RWPE1 (cell line): ENCODE data around the gene CLDND2.

Experiments used
- CTCF ChIA-PET: fragments of 350-600 bp; sonication (Branson Sonifier 250); formaldehyde crosslinking; extraction: SDS; loops from one replicate; lab custom pipeline; 2021; lab: Yijun Ruan, JAX
- POLR2A ChIA-PET: fragments of 400-600 bp; formaldehyde crosslinking; extraction: SDS; loops from one replicate; lab custom pipeline; 2020; ENCODE audit warnings: antibody characterized with exemption; ENCODE audit not compliant: low non-redundant PET; lab: Yijun Ruan, JAX
- DNase-seq: peaks from one replicate; pipeline ENCODE4 v3.0.0; 2012; ENCODE audit warnings: low spot score
- H3K27ac ChIP-seq: fragments of 450-650 bp; 2 replicates; pipeline ENCODE4 v1.5.1; 2017
- CTCF ChIP-seq: fragments of 450-650 bp; conservative IDR thresholded peaks from 2 replicates; pipeline ENCODE4 v1.5.1; 2017; ENCODE audit warnings: low read depth, mild to moderate bottlenecking

Gene CLDND2

GRCh38 chr19:51339687-51340656 is 28.8 kb downstream of the CLDND2 start:
- ChIA-PET CTCF (interaction anchor here (0.7 to 1.0 kb wide), 4 partner anchors 23 to 454 kb away, joined by 3 to 4 read pairs (median 3); no protein-coding TSS in a partner anchor), POLR2A (interaction anchor here (0.6 to 1.0 kb wide), 5 partner anchors 12 to 39 kb away, joined by 3 to 5 read pairs (median 4); no protein-coding TSS in a partner anchor)
- peak; percentile 98 for DNase-seq
- peak; percentile 53 for TF ChIP-seq CTCF
- H3K27ac ChIP-seq, result peak overlapping the region; percentile 88

GRCh38 chr19:51339313-51339686 is 29.5 kb downstream of the CLDND2 start:
- TF ChIP-seq CTCF, result no peak
- ChIA-PET POLR2A (interaction anchor here (0.6 to 1.0 kb wide), 5 partner anchors 11 to 39 kb away, joined by 3 to 5 read pairs (median 4); no protein-coding TSS in a partner anchor), CTCF (interaction anchor here (0.7 to 1.0 kb wide), 3 partner anchors 82 to 454 kb away, joined by 3 read pairs; no protein-coding TSS in a partner anchor)
- DNase-seq, result peak; percentile 28
- H3K27ac ChIP-seq, result peak overlapping the region; percentile 88

GRCh38 chr19:51338563-51339312 is 30.1 kb downstream of the CLDND2 start:
- ChIA-PET CTCF (interaction anchor here (0.6 to 1.0 kb wide), 5 partner anchors 36 to 455 kb away, joined by 3 read pairs; no protein-coding TSS in a partner anchor), POLR2A (no interaction called here)
- H3K27ac ChIP-seq, result peak overlapping the region; percentile 88
- peak; percentile 85 for DNase-seq
- peak; percentile 93 for TF ChIP-seq CTCF

- CTCF ChIA-PET, result interaction anchor here (0.6 to 0.7 kb wide), 2 partner anchors 35 to 61 kb away, joined by 3 read pairs; no protein-coding TSS in a partner anchor
These were observed 30.8 kb downstream of the CLDND2 start for GRCh38 chr19:51337861-51338562.

GRCh38 chr19:51337141-51337860 is 31.5 kb downstream of the CLDND2 start:
- DNase-seq, result no peak
- CTCF ChIA-PET, result no interaction called here
- H3K27ac ChIP-seq, result no peak overlapping the region
- no peak for TF ChIP-seq CTCF
- POLR2A ChIA-PET, result no interaction called here

More at GRCh38 chr19:51337861-51338562, 30.8 kb downstream of the CLDND2 start:
- POLR2A ChIA-PET, result no interaction called here
- TF ChIP-seq CTCF, result no peak
- DNase-seq, result no peak
- no peak overlapping the region for H3K27ac ChIP-seq
